ENCODE results near the gene CDKN1C. TPM values are rescaled to one million over a fixed set of nuclear protein-coding genes. Genes with fewer than 3 reads are reported as not detected.

Gene CDKN1C
- total RNA-seq, 2 donors from 2014 or later, result 17.1 to 25.0 TPM

- no peak for ATAC-seq (ENCODE audit: insufficient number of reproducible peaks, low FRiP score, low read depth)
- no peaks in the 10 kb centered on the region for H3K27me3 ChIP-seq (replicated peaks; ENCODE audit: insufficient read depth)
- H3K36me3 ChIP-seq, result no peaks in the 10 kb centered on the region
- H3K4me3 ChIP-seq, result no peak overlapping the region
- H3K9me3 ChIP-seq, result no peaks in the 10 kb centered on the region
- no peak overlapping the region for H3K27ac ChIP-seq
- peaks cover 6 to 27% of the 10 kb centered on the region in 2 donors for H3K4me1 ChIP-seq (ENCODE audit: control insufficient read depth in 1 of 2, low read depth in 2 of 2)
- DNase-seq (ENCODE audit: low spot score), result no peak
- no peak for TF ChIP-seq CTCF (IDR thresholded peaks at IDR 0.05)
These were observed 5.1 kb upstream of the CDKN1C start for GRCh38 chr11:2890466-2891294.

- peaks cover 6 to 27% of the 10 kb centered on the region in 2 donors for H3K4me1 ChIP-seq (ENCODE audit: control insufficient read depth in 1 of 2, low read depth in 2 of 2)
- ATAC-seq (ENCODE audit: insufficient number of reproducible peaks, low FRiP score, low read depth) (no peak), DNase-seq (ENCODE audit: low spot score) (no peak)
- no peaks in the 10 kb centered on the region for H3K36me3 ChIP-seq
- no peak overlapping the region for H3K4me3 ChIP-seq
- H3K9me3 ChIP-seq, result no peaks in the 10 kb centered on the region
- no peak overlapping the region for H3K27ac ChIP-seq
- no peak for TF ChIP-seq CTCF (IDR thresholded peaks at IDR 0.05)
- H3K27me3 ChIP-seq (replicated peaks; ENCODE audit: insufficient read depth), result no peaks in the 10 kb centered on the region
These were observed 4.0 kb upstream of the CDKN1C start for GRCh38 chr11:2889362-2890273.

DNA sequence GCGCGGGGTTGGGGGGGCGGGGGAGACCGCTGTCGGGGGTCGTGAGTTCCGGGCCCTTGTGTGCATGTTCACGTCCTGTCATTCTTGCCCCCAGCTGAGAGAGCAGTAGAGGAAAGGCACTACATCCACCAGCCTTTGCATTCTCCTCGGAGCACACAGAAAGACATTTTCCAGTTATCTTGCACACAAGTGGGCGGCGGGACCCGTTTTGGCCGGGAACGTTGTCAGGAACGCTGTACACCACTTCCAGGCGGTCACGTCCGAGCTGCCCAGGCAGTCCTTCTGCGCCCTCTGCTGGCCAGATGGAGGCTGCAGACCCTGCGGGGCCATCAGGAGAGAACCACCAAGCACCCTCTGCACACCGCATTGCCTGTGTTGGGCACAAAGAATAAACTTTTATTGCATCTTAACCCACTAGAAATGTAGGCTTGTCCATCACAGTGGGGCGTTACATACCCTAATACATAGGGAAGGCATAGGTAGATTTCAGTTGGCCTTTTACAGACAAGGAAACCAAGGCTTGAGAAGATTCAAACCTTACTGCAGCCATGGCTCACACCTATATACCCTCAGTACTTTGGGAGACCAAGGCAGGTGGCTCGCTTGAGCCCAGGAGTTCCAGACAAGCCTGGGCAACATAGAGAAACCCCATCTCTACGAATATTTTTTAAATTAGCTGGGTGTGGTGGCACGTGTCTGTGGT, 2.8 kb upstream of the CDKN1C start:
- DNase-seq (ENCODE audit: low spot score) (peak; percentile 79), ATAC-seq (ENCODE audit: insufficient number of reproducible peaks, low FRiP score, low read depth) (no peak)
- no peak overlapping the region for H3K4me3 ChIP-seq
- peaks cover 6 to 27% of the 10 kb centered on the region in 2 donors for H3K4me1 ChIP-seq (ENCODE audit: control insufficient read depth in 1 of 2, low read depth in 2 of 2)
- peak; percentile 97 for TF ChIP-seq CTCF (IDR thresholded peaks at IDR 0.05)
- H3K36me3 ChIP-seq, result no peaks in the 10 kb centered on the region
- no peaks in the 10 kb centered on the region for H3K9me3 ChIP-seq
- no peaks in the 10 kb centered on the region for H3K27me3 ChIP-seq (replicated peaks; ENCODE audit: insufficient read depth)
- no peak overlapping the region for H3K27ac ChIP-seq

DNA sequence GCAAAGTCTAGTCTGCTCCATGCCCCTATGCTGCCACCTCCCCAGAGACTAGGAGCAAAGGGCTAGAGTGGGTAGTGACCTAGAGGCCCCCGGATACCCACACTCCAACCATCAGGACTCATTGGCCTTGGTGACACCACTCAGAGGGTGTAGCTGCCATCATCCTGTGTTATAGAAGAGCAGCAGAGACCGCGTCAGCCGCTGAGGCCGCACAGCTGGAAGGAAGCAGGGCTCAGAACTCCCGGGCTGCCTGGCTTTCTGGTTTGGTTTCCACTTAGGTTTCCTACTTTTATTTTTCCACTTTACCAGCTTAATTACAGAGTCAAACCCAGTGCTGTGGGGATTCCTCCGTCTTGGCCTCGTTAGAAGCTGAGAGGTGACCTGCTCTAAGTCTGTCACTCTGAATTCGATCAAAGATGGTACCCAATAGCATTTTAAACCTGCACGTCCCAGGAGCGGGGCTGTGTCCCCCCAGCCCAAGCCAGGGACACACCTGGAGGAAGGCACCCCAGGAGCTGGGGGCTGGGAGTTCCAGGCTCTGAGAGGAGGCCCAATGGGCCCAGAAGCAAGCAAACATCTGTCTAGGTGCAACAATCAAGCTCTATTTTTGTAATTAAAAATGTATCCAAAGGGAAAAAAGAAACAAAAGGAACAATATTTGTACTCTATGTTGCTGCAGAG, 2.1 kb upstream of the CDKN1C start:
- TF ChIP-seq CTCF (IDR thresholded peaks at IDR 0.05), result no peak
- DNase-seq (ENCODE audit: low spot score), result no peak
- peaks cover 14 to 31% of the 10 kb centered on the region in 2 donors for H3K4me1 ChIP-seq (ENCODE audit: control insufficient read depth in 1 of 2, low read depth in 2 of 2)
- peak overlapping the region in 1 of 2 donors; percentile 7 for H3K27ac ChIP-seq
- H3K4me3 ChIP-seq, result no peak overlapping the region
- no peaks in the 10 kb centered on the region for H3K36me3 ChIP-seq
- no peaks in the 10 kb centered on the region for H3K27me3 ChIP-seq (replicated peaks; ENCODE audit: insufficient read depth)
- no peaks in the 10 kb centered on the region for H3K9me3 ChIP-seq
- no peak for ATAC-seq (ENCODE audit: insufficient number of reproducible peaks, low FRiP score, low read depth)
